GM04503 (cell line): ENCODE measurements around the gene CTIF.

Experiments
- DNase-seq: peaks from one replicate; pipeline ENCODE4 v3.0.0-alpha.2; 2012; ENCODE audit warnings: low read depth

CTIF gene

DNA sequence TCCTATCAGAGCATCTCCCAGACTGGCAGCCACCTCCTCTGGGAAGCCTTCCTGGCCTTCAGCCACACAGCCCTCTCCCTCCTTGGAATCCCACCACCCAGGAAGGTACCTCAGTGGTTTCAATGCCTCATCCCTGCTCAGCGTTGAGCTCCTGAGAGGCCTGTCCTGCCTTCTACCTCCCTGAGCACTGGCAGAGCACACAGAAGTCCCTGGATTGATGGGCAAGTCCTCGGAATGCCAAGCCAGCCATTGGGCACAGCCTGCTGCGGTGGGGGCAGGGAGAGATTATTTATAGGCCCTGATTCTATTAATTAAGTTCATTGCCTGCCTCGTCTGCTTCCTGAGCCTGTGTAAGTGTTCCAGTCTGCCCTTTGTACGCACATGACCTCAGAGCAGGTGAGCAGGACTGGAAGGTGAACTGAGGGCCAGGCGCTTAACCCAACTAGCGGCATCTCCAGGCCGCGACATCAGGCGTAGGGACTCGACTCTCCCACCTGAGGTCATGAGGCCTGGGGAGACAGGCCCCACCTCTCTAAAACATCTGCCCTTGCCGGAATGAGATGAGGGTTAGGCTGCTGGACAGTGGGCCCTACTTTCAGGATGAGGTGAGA, 348.6 kb downstream of the CTIF start:
- DNase-seq = no peak

DNA sequence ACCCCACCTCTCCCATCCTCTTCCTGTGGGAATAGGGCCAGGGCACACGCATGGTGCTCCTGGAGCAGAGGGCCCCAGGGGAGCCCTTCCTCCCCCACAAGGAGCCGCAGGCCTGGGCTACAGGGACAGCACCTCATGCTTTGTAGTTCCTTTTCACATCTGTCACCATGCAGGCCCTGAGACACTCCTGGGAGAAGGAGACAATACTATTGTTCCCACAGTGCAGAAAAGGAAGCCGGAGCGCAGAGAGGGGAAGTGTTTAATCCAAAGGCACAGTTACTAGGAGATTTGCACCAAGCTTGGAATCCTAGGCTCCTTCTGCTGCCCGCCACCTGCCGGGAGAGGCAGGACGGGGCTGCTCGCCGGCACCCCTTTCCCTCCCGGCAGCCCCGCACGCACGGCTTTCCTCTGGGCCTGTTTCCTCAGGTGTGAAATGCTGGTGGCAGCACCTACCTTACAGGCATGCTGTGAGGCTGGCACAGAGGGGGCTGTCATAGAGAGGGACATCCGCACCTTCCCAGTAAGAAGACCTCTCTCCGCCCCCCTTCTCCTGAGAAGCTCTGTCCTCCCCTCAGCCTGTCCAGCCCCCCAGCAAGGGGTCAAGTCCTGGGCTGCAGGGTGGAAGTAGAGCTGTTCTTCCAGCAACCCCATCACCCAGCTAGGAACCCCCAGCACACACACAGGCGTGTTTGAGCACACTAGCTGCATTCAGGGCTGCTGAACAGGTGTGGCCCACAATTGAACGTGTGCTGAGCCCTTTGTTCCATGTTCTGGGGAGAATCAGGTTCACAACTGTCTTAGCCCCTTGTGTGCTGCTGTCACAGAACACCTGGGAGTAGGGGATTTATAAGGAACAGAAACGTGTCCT, 349.3 kb downstream of the CTIF start:
- no peak for DNase-seq

GRCh38 chr18:48888773-48889080, 349.9 kb downstream of the CTIF start:
- DNase-seq = no peak

GRCh38 chr18:48889115-48889941, 350.5 kb downstream of the CTIF start:
- no peak for DNase-seq

GRCh38 chr18:48889981-48890762, 351.3 kb downstream of the CTIF start:
- DNase-seq = no peak

DNA sequence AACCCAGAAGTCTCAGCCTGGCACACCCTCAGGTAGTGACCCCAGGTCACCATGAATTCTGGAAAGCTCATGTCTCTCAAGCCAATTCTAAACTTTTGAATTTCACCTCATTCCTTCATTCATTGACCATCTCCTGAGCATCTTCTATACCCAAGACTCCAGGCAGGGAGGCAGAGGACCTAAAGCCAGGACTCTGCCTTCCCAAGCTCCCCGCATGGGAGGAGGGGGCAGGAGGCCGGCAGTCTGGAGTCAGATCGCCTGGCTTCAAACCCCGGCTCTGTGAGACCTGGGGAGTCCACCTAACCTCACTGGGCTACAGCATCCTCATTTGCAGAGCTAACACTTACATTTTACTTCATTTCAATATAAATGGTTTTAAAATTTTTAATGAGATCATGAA, 352.9 kb downstream of the CTIF start:
- DNase-seq = no peak

DNA sequence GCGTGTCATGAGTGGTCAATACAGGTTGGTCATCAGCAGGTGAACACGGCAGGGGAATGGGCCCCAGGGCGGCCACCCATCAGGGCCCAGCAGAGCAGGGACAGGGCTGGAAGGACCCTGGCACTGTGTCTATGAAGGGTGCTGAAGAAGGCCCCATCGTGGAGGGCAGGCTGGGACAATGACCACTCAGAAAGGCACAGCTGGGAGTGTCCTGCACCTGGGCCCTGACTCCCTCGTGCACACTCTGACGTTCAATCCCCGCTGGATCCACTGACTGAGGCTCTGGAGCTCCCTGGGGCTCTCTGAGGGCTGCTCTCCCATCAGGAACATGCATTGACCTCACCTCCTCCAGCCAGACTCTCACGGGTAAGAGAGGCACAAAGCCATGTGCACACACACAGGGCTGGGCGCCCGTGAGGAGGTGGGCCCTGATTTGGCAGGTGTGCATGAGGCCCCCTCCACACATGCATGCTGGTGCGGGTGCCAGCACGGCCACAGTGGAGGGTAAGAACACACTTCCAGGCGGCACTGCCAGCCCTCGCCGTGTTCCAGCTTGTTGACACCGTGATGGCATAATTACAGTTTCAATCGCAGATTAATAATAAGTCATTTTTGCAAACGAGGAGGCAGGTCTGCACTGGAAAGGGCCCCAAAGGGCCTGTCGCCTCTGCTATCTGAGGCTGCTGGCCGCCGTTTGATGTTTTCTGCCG, 353.5 kb downstream of the CTIF start:
- DNase-seq = no peak

DNA sequence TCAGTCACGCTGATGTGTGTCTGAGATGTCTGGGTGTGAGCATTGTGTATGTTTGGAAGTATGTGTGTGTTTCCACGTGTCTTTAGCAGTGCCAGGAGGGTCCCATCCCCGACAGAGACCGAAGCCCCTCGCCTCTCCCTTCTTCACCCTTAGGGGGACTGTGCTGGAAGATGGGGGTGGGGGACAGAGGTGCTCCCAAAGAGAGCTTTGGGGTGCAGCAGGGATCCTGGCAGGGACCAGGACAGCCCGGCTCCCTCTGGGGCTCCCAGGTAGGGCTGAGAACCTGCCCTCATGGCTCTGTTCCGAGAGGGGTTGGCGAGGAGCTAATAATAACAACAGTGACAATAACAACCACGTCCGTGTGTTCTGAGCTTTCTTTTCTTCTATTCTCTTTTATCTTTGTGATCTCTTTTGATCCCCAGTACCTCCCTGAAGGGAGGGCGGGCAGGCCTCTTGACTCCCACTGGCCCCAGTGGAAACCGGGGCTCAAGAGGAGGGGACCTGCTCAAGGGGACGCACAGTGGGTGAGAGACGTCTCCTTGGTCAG, 354.3 kb downstream of the CTIF start:
- DNase-seq = no peak

- no peak for DNase-seq
These were observed 355.1 kb downstream of the CTIF start for GRCh38 chr18:48893608-48894600.

DNA sequence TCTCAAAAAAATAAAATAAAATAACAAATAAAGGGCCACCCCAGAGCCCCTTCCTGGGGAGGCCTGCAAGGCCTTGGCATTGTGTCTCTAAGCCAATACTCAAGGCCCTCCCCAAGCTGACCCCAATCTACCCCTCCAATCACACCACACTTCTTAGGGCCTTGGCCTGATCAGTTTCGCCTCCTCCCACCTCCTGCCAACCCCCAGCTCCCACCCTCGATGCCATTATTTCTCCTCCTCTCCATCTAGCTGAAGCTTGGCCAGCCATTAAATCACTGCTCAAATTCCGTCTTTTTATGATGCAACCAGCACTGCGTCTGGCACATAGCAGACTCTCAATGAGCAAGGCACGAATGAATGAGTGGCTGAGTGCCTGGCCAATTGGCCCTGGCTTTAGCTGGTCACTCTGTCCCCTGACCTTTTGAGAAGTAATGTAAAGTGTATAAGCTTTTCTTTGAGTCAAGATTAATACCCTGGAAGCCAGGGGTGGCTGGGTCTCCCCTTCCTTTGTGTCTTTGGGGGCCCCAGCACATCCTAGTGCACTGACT, 356.0 kb downstream of the CTIF start:
- DNase-seq = no peak

GRCh38 chr18:48896326-48896874, 357.6 kb downstream of the CTIF start:
- DNase-seq = no peak

DNA sequence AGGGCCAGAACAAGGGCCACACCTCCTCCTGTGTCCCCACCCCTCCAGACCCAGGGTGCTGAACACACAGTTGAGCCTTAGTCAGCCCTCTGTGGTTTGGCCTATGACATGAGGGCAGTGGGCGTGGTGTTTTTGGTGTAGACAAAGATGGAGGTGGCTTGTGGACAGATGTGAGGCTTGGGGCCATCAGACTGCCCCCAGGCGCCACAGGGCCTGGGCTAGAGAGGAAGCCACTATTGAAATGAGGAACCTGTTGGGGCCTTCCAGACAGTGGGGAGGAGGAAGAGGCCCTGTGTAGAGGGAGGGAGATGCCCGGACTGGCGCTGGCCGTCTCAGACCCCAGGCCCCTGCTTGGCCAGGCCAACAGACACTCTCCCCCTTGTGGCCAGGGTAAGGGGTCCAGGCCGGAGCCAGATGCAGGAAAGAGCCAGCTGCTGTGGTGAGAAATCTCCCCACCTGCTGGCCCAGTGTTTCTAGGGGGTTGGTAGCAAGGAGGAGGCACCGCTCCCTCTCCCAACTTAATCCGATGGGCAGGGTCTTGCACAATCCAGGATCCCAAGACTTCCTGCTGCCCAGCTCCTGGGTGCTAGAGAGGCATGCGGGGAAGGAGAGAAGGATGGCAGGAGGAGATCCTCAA, 358.2 kb downstream of the CTIF start:
- DNase-seq = no peak

- DNase-seq = no peak
These were observed 358.7 kb downstream of the CTIF start for GRCh38 chr18:48897531-48897930.

DNA sequence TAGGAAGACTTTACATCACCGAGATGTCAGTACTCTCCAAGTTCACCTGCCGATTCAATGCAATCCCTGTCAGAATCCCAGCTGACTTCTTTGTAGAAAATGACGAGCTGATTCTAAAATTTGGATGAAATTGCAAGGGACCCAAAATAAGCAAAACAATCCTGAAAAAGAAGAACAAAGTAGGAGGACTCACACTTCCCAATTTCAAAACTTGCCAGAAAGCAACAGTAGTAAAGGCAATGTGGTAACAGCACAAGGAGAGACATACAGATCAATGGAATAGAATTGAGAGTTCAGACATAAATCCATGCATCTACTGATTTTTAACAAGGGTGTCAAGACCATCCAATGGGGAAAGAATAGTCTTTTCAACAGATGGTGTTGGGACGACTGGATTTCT, 359.7 kb downstream of the CTIF start:
- no peak for DNase-seq

GRCh38 chr18:48899558-48900174, 360.8 kb downstream of the CTIF start:
- DNase-seq = no peak

GRCh38 chr18:48900469-48900868, 361.6 kb downstream of the CTIF start:
- no peak for DNase-seq

- no peak for DNase-seq
These were observed 362.6 kb downstream of the CTIF start for GRCh38 chr18:48901145-48902022.
